CD4-positive, alpha-beta T cell (primary cell): Measurements from ENCODE around the gene TENT4B. TPM values are rescaled to one million over a fixed set of nuclear protein-coding genes. Genes with fewer than 3 reads are reported as not detected.

Experiments used
- ATAC-seq: fragments of 200-7000 bp; cut with Tn5 transposase; one replicate; pipeline ENCODE4 v1.10.0; 2022; ENCODE audit warnings: mild to moderate bottlenecking; ENCODE audit not compliant: poor library complexity
- CTCF ChIA-PET: fragments of 350-600 bp; sonication (Branson Sonifier 250); formaldehyde crosslinking; loops from one replicate; lab custom pipeline; 2021; ENCODE audit warnings: antibody characterized with exemption, inconsistent platforms; lab: Charles Lee
- POLR2A ChIA-PET: fragments of 350-600 bp; sonication (Branson Sonifier 250); formaldehyde crosslinking; loops from one replicate; lab custom pipeline; 2021; ENCODE audit warnings: antibody characterized with exemption, inconsistent platforms; lab: Charles Lee
- DNase-seq, 14 experiments: peaks; one replicate each; pipeline ENCODE4 v3.0.0-alpha.2; 2013 to 2020; ENCODE audit warnings: mixed read lengths in 2 of 14
- H3K27ac ChIP-seq, 2 donors: one replicate each; pipeline versions ENCODE4 v1.5.1 to v1.7.0; 2013; ENCODE audit warnings: low read length in 2 of 2, low read depth in 1 of 2, mild to moderate bottlenecking in 1 of 2
- H3K27me3 ChIP-seq, 2 experiments: 1 replicate in 1 of 2; 2 replicates in 1 of 2; pipeline versions ENCODE4 v1.6.1 to v1.7.0; 2013; ENCODE audit warnings: low read length in 2 of 2, control low read depth in 1 of 2, mild to moderate bottlenecking in 1 of 2, moderate library complexity in 1 of 2; ENCODE audit not compliant: insufficient read depth in 2 of 2, control insufficient read depth in 1 of 2
- H3K36me3 ChIP-seq: one replicate; pipeline ENCODE4 v1.6.1; 2013; ENCODE audit warnings: low read length, control low read depth; ENCODE audit not compliant: insufficient read depth
- H3K4me1 ChIP-seq: one replicate; pipeline ENCODE4 v1.6.1; 2013; ENCODE audit warnings: low read length, control low read depth; ENCODE audit not compliant: insufficient read depth
- H3K4me3 ChIP-seq: one replicate; pipeline ENCODE4 v1.5.1; 2013; ENCODE audit warnings: mild to moderate bottlenecking, low read length, moderate library complexity
- H3K9me3 ChIP-seq, 2 experiments: 1 replicate in 1 of 2; 2 replicates in 1 of 2; pipeline versions ENCODE4 v1.6.1 to v1.7.0; 2013; ENCODE audit warnings: low read length in 2 of 2, mild to moderate bottlenecking in 2 of 2, control low read depth in 1 of 2, moderate library complexity in 1 of 2; ENCODE audit not compliant: control insufficient read depth in 1 of 2, insufficient read depth in 1 of 2
- H3K27ac Mint-ChIP-seq: one replicate; pipeline ENCODE4 v1.8.0; 2020; ENCODE audit warnings: mixed read lengths
- H3K27me3 Mint-ChIP-seq: one replicate; pipeline ENCODE4 v1.8.0; 2021; ENCODE audit warnings: mixed read lengths
- H3K36me3 Mint-ChIP-seq: one replicate; pipeline ENCODE4 v1.8.0; 2021; ENCODE audit warnings: low read depth, mixed read lengths
- H3K4me1 Mint-ChIP-seq: one replicate; pipeline ENCODE4 v1.8.0; 2021; ENCODE audit warnings: low read depth, mixed read lengths
- H3K4me3 Mint-ChIP-seq: one replicate; pipeline ENCODE4 v1.8.0; 2020; ENCODE audit warnings: mild to moderate bottlenecking, mixed read lengths
- H3K9me3 Mint-ChIP-seq: one replicate; pipeline ENCODE4 v1.8.0; 2020; ENCODE audit warnings: mixed read lengths
- CTCF ChIP-seq: fragments of 200-600 bp; IDR thresholded peaks from one replicate; pipeline ENCODE4 v1.8.0; 2022; ENCODE audit warnings: antibody characterized with exemption, mild to moderate bottlenecking
- intact Hi-C, 2 experiments: fragments of 100-400 bp; cut with DNase I in 1 of 2; cut with micrococcal nuclease in 1 of 2; formaldehyde crosslinking; loops; one replicate each; pipeline versions ENCODE4 v1.15.1 to v1.9.0; 2023 to 2025; cut with DNase I, micrococcal nuclease
- total RNA-seq, 174 experiments: library from RNA in 2 of 174; stranded (reverse) in 2 of 174; gene quantifications; one replicate each; pipeline ENCODE4 v1.2.3 and lab custom pipeline; 2021 to 2026

Gene TENT4B
- total RNA-seq, 2 experiments from 2014 or later: 32.9 to 35.0 TPM

DNA sequence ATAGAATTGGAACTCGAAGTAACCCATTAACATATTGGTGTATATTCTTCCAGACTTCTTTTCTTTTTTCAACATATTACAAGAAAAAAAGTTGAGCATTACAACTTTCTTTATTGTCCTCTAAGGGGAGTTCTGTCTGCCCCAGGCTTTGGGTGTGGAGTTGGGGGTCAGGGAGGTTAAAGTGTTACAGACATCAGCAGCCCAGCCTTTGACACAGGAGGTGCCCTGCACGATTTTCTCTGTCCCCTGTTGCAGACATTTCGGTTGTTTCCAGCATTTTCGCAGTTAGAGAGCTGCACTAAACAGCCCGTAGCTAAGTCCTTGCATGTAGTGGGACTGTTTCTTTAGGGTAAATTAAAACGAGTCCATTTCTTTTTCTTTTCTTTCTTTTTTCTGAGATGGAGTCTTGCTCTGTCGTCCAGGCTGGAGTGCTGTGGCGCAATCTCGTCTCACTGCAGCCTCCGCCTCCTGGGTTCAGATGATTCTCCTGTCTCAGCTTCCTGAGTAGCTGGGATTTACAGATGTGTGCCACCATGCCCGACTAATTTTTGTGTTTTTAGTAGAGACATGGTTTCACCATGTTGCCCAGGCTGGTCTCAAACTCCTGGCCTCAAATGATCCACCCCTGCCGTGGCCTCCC is 99.9 kb downstream of the TENT4B start:
- H3K4me1 Mint-ChIP-seq: no peaks in the 10 kb centered on the region
- no peak for TF ChIP-seq CTCF

DNA sequence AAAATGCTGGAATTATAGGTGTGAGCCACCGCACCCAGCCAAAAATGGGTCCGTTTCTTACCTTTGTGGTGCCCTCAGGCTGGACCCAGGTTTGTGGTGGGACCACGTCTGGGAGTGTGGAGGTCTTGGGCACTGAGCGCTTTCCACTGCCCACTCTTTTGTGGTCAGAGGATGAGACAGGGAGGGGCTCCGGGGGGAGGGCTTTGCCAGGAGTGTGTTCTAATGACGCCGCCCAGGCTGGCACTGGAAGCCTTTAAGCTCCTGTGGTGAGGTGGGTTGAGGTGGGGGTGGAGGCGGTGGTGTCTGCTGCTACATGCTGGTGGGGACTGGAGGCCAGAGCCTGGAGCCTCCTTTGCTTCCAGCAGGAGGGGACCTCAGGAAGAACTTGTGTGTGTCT is 100.4 kb downstream of the TENT4B start:
- no peak overlapping the region for H3K4me3 Mint-ChIP-seq
- H3K36me3 Mint-ChIP-seq: no peaks in the 10 kb centered on the region
- ATAC-seq: no peak
- no peaks in the 10 kb centered on the region for H3K4me1 ChIP-seq
- DNase-seq: no peak
- H3K4me1 Mint-ChIP-seq: no peaks in the 10 kb centered on the region
- H3K27ac ChIP-seq: no peak overlapping the region
- intact Hi-C loops: no loop called here
- H3K9me3 ChIP-seq: peaks cover 0 to 3% of the 10 kb centered on the region in 2 experiments
- TF ChIP-seq CTCF: no peak
- no peaks in the 10 kb centered on the region for H3K9me3 Mint-ChIP-seq
- H3K27me3 Mint-ChIP-seq: no peaks in the 10 kb centered on the region
- no peak overlapping the region for H3K4me3 ChIP-seq
- no peaks in the 10 kb centered on the region for H3K27me3 ChIP-seq
- ChIA-PET POLR2A (no interaction called here), CTCF (no interaction called here)
- no peak overlapping the region for H3K27ac Mint-ChIP-seq
- H3K36me3 ChIP-seq: no peaks in the 10 kb centered on the region

More for the DNA sequence above, 99.9 kb downstream of the TENT4B start:
- no peaks in the 10 kb centered on the region for H3K9me3 Mint-ChIP-seq
- H3K27me3 ChIP-seq: no peaks in the 10 kb centered on the region
- H3K4me3 ChIP-seq: no peak overlapping the region
- no peak for DNase-seq
- H3K27ac Mint-ChIP-seq: no peak overlapping the region
- H3K4me1 ChIP-seq: no peaks in the 10 kb centered on the region
- peaks cover 0 to 3% of the 10 kb centered on the region in 2 experiments for H3K9me3 ChIP-seq
- no peak overlapping the region for H3K4me3 Mint-ChIP-seq
- no peaks in the 10 kb centered on the region for H3K36me3 ChIP-seq
- intact Hi-C loops: no loop called here
- ChIA-PET CTCF (no interaction called here), POLR2A (interaction anchor here (0.8 kb wide), 1 partner anchor 45 kb away, joined by 3 read pairs; no protein-coding TSS in a partner anchor)
- no peaks in the 10 kb centered on the region for H3K27me3 Mint-ChIP-seq
- no peak for ATAC-seq
- H3K27ac ChIP-seq: no peak overlapping the region
- H3K36me3 Mint-ChIP-seq: no peaks in the 10 kb centered on the region

DNA sequence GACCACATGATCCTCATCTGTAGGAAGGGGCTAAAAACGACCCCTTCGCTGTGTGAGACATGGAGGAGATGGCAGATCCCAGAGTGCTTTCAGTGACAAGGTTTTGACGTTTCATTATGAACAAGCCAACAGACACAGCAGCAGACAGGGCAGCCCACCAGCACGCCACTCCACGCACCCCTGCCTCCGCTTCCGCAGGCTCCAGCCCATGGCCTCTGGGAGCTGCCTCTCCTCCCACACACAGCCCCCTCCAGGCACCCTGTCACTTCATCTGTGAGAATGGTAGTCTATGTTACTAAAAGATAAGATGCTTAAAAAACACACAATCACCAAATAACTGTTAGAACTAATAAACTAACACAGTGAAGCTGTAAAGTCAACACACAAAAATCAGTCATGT is 101.0 kb downstream of the TENT4B start:
- Histone ChIP-seq H3K4me1 (no peaks in the 10 kb centered on the region), H3K36me3 (no peaks in the 10 kb centered on the region), H3K27me3 (no peaks in the 10 kb centered on the region), H3K4me3 (no peak overlapping the region), H3K27ac (no peak overlapping the region), H3K9me3 (peaks cover 0 to 3% of the 10 kb centered on the region in 2 experiments)
- ChIA-PET POLR2A (interaction anchor here (1.0 to 1.5 kb wide), 2 partner anchors 14 to 21 kb away, joined by 3 to 4 read pairs; no protein-coding TSS in a partner anchor), CTCF (no interaction called here)
- Mint-ChIP-seq H3K4me3 (no peak overlapping the region), H3K4me1 (peaks cover 1% of the 10 kb centered on the region), H3K36me3 (no peaks in the 10 kb centered on the region), H3K9me3 (no peaks in the 10 kb centered on the region), H3K27ac (no peak overlapping the region), H3K27me3 (no peaks in the 10 kb centered on the region)
- no peak for TF ChIP-seq CTCF
- intact Hi-C loops: no loop called here
- ATAC-seq (no peak), DNase-seq (no peak)
